Keratinocyte (primary cell): Measurements from ENCODE around the gene PRDX5. TPM values are rescaled to one million over a fixed set of nuclear protein-coding genes. Genes with fewer than 3 reads are reported as not detected.

ENCODE experiments used
- DNase-seq: peaks from one replicate; pipeline ENCODE4 v3.0.0-alpha.2; 2011; ENCODE audit warnings: low read depth, missing footprints, low spot score
- FAIRE-seq: peaks from 2 replicates; lab custom pipeline; 2011; peaks lifted over from hg19 to GRCh38; lab: Jason Lieb, UNC
- H2AFZ ChIP-seq: 2 replicates; pipeline ENCODE4 v1.6.0; 2012; ENCODE audit warnings: low read length, control low read depth, inconsistent platforms; ENCODE audit not compliant: control insufficient read depth
- H3K27ac ChIP-seq: 2 replicates; pipeline ENCODE4 v1.5.1; 2011; ENCODE audit warnings: low read length; ENCODE audit not compliant: control insufficient read depth, insufficient read depth
- H3K27me3 ChIP-seq: 3 replicates; pipeline ENCODE4 v1.6.0; 2011; ENCODE audit warnings: low read length; ENCODE audit not compliant: control insufficient read depth, insufficient read depth; ENCODE audit errors: extremely low read depth
- H3K36me3 ChIP-seq, 2 experiments: 2 replicates in 1 of 2; 3 replicates in 1 of 2; pipeline ENCODE4 v1.5.1; 2011; ENCODE audit warnings: low read length in 2 of 2, mild to moderate bottlenecking in 1 of 2; ENCODE audit not compliant: control insufficient read depth in 2 of 2, insufficient read depth in 2 of 2; ENCODE audit errors: extremely low read depth in 1 of 2
- H3K4me1 ChIP-seq: 3 replicates; pipeline ENCODE4 v1.5.1; 2011; ENCODE audit warnings: low read length; ENCODE audit not compliant: control insufficient read depth, insufficient read depth; ENCODE audit errors: extremely low read depth
- H3K4me2 ChIP-seq: 3 replicates; pipeline ENCODE4 v1.6.0; 2011; ENCODE audit warnings: low read depth, low read length; ENCODE audit not compliant: control insufficient read depth, insufficient read depth; ENCODE audit errors: extremely low read depth
- H3K4me3 ChIP-seq, 3 experiments: fragments of 200-600 bp in 1 of 3; sonication (generic) in 1 of 3; 2 replicates in 2 of 3; 3 replicates in 1 of 3; pipeline ENCODE4 v1.5.1; 2011 to 2016; ENCODE audit warnings: low read length in 3 of 3, mild to moderate bottlenecking in 3 of 3, control low read depth in 2 of 3, inconsistent platforms in 1 of 3, low read depth in 1 of 3, mixed read lengths in 1 of 3, mixed run types in 1 of 3, moderate library complexity in 1 of 3; ENCODE audit not compliant: control insufficient read depth in 2 of 3, insufficient read depth in 2 of 3; ENCODE audit errors: extremely low read depth in 1 of 3
- H3K79me2 ChIP-seq: 2 replicates; pipeline ENCODE4 v1.6.0; 2012; ENCODE audit warnings: low read length; ENCODE audit not compliant: control insufficient read depth, insufficient read depth
- H3K9ac ChIP-seq: 3 replicates; pipeline ENCODE4 v1.6.0; 2011; ENCODE audit warnings: low read length; ENCODE audit not compliant: control insufficient read depth, insufficient read depth; ENCODE audit errors: extremely low read depth
- H3K9me1 ChIP-seq: 3 replicates; pipeline ENCODE4 v1.6.0; 2011; ENCODE audit warnings: low read length; ENCODE audit not compliant: control insufficient read depth, insufficient read depth; ENCODE audit errors: extremely low read depth
- H3K9me3 ChIP-seq: 2 replicates; pipeline ENCODE4 v1.5.1; 2012; ENCODE audit warnings: low read depth, low read length; ENCODE audit not compliant: control insufficient read depth
- H4K20me1 ChIP-seq: 3 replicates; pipeline ENCODE4 v1.6.0; 2011; ENCODE audit warnings: low read length; ENCODE audit not compliant: control insufficient read depth, insufficient read depth; ENCODE audit errors: extremely low read depth
- EZH2 ChIP-seq: IDR thresholded peaks from one replicate; pipeline ENCODE4 v1.6.1; 2012; ENCODE audit warnings: inconsistent platforms, mild to moderate bottlenecking, low read length, moderate library complexity
- dilution Hi-C: fragments of 300-500 bp; cut with MboI; formaldehyde crosslinking; loops from one replicate; pipeline ENCODE4 v1.7.0; 2020; ENCODE audit warnings: low sequenced_read_pairs; ENCODE audit not compliant: extremely low pct_ligation_motif_present
- polyA plus RNA-seq, 5 experiments: library from polyadenylated mRNA; depleted of rRNA in 3 of 5; stranded (reverse) in 3 of 5; stranded (forward) in 1 of 5; unstranded in 1 of 5; fragments of >200 nt; gene quantifications; 1 replicate in 1 of 5; 2 replicates in 3 of 5; 3 replicates in 1 of 5; pipeline versions ENCODE4 v1.2.1 to v1.2.3, GENCODE V29; 2011 to 2012; ENCODE audit warnings: missing spikeins in 2 of 5, low read depth in 1 of 5, low replicate concordance in 1 of 5
- TF ChIP-seq, protein P1 (sequence below), 3 experiments: IDR thresholded peaks in 1 of 3; conservative IDR thresholded peaks in 1 of 3; optimal IDR thresholded peaks in 1 of 3; 2 replicates in 2 of 3; 3 replicates in 1 of 3; pipeline versions ENCODE3 to v1.5.1; 2011; ENCODE audit warnings: low read length in 3 of 3, mild to moderate bottlenecking in 3 of 3, moderate library complexity in 2 of 3, control low read depth in 1 of 3, inconsistent platforms in 1 of 3; ENCODE audit not compliant: insufficient read depth in 2 of 3; ENCODE audit errors: extremely low read depth in 1 of 3

Gene PRDX5
- polyA plus RNA-seq, 1 donor (not counting 4 experiments of a cell fraction or from before 2014, with no cell fraction given) = 590 TPM

GRCh38 chr11:64360448-64360921 lies 42.6 kb downstream of the PRDX5 start:
- dilution Hi-C loops = no loop called here
- H2AFZ ChIP-seq = no peak overlapping the region
- peaks cover 39% of the 10 kb centered on the region for H3K4me1 ChIP-seq
- H4K20me1 ChIP-seq = peaks cover 11% of the 10 kb centered on the region
- peaks cover 2% of the 10 kb centered on the region for H3K9me1 ChIP-seq
- H3K4me2 ChIP-seq = peak overlapping the region; percentile 97
- H3K9me3 ChIP-seq = no peaks in the 10 kb centered on the region
- H3K9ac ChIP-seq = peak overlapping the region; percentile 1
- FAIRE-seq (no peak), DNase-seq (no peak)
- H3K27me3 ChIP-seq = no peaks in the 10 kb centered on the region
- H3K4me3 ChIP-seq = peak overlapping the region; percentile 86 to 93 (median 90)
- no peak overlapping the region for H3K27ac ChIP-seq
- H3K36me3 ChIP-seq = peaks cover 34 to 41% of the 10 kb centered on the region in 2 experiments
- TF ChIP-seq, protein P1, sequence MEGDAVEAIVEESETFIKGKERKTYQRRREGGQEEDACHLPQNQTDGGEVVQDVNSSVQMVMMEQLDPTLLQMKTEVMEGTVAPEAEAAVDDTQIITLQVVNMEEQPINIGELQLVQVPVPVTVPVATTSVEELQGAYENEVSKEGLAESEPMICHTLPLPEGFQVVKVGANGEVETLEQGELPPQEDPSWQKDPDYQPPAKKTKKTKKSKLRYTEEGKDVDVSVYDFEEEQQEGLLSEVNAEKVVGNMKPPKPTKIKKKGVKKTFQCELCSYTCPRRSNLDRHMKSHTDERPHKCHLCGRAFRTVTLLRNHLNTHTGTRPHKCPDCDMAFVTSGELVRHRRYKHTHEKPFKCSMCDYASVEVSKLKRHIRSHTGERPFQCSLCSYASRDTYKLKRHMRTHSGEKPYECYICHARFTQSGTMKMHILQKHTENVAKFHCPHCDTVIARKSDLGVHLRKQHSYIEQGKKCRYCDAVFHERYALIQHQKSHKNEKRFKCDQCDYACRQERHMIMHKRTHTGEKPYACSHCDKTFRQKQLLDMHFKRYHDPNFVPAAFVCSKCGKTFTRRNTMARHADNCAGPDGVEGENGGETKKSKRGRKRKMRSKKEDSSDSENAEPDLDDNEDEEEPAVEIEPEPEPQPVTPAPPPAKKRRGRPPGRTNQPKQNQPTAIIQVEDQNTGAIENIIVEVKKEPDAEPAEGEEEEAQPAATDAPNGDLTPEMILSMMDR (optimal IDR thresholded peaks at IDR 0.05 in 1 of 3, IDR thresholded peaks at IDR 0.05 in 1 of 3, conservative IDR thresholded peaks at IDR 0.05 in 1 of 3; ENCODE audit: extremely low read depth in 1 of 3, insufficient read depth in 2 of 3, low read length in 3 of 3) = no peak
- no peak for TF ChIP-seq EZH2
- H3K79me2 ChIP-seq = peaks cover 37% of the 10 kb centered on the region

GRCh38 chr11:64361659-64362058 lies 43.7 kb downstream of the PRDX5 start:
- no peak overlapping the region for H3K9ac ChIP-seq
- H3K27me3 ChIP-seq = no peaks in the 10 kb centered on the region
- peaks cover 14% of the 10 kb centered on the region for H4K20me1 ChIP-seq
- TF ChIP-seq, protein P1 (optimal IDR thresholded peaks at IDR 0.05 in 1 of 3, IDR thresholded peaks at IDR 0.05 in 1 of 3, conservative IDR thresholded peaks at IDR 0.05 in 1 of 3; ENCODE audit: extremely low read depth in 1 of 3, insufficient read depth in 2 of 3, low read length in 3 of 3) = no peak
- TF ChIP-seq EZH2 = no peak
- H3K27ac ChIP-seq = no peak overlapping the region
- no peak overlapping the region for H3K4me2 ChIP-seq
- peaks cover 37% of the 10 kb centered on the region for H3K79me2 ChIP-seq
- no peaks in the 10 kb centered on the region for H3K9me3 ChIP-seq
- FAIRE-seq (no peak), DNase-seq (no peak)
- peaks cover 39% of the 10 kb centered on the region for H3K4me1 ChIP-seq
- H2AFZ ChIP-seq = no peak overlapping the region
- H3K36me3 ChIP-seq = peaks cover 38 to 46% of the 10 kb centered on the region in 2 experiments
- H3K4me3 ChIP-seq = no peak overlapping the region
- dilution Hi-C loops = no loop called here
- H3K9me1 ChIP-seq = no peaks in the 10 kb centered on the region
